ENCODE measurements around the gene ABLIM1.

GRCh38 chr10:114573330-114574045 is 84.6 kb downstream of the ABLIM1 start:
- TF ChIP-seq CTCF (IDR thresholded peaks at IDR 0.05) (no peak), EP300 (IDR thresholded peaks at IDR 0.05) (no peak)

All from suprapubic skin (tissue), 3 donors.